ENCODE measurements around the gene TET3.
A peak's percentile ranks its signal among the peaks of the same experiment; 100 is the strongest.
"Not testable (repeated sequence)": the region's sequence is repeated elsewhere in the genome, so short reads cannot be mapped to it uniquely, and the experiment has no call there.

Gene TET3

GRCh38 chr2:73984203-73984921 lies at the start of gene TET3:
TET3 (plus strand) TSS chr2:73984910; CDS start chr2:73986404, 1,494 bp downstream.
- DNase-seq, result peak; percentile 73

GRCh38 chr2:73935641-73936040 lies 49.1 kb upstream of the TET3 start:
- no peak for DNase-seq

GRCh38 chr2:73937103-73937885 lies 47.4 kb upstream of the TET3 start:
- no peak for DNase-seq

DNA sequence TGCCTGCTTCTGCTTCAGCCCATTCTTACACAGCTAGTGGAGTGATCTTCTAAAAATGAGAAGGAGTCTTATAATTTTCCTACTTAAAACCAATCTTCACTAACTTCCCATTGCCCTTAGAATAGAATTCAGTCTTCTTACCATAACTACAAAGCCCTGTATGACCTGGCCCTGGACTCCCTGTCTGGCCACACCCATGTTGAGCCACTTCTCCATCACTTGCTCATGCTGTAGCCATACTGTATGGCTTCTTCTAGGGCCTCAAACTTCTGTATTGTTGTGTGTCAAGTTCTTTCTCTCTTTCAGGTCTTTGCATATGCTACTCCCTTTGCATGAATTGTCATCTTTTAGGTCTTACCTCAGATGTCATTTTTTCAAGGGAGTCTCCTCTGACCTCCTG lies 46.8 kb upstream of the TET3 start:
- no peak for DNase-seq

DNA sequence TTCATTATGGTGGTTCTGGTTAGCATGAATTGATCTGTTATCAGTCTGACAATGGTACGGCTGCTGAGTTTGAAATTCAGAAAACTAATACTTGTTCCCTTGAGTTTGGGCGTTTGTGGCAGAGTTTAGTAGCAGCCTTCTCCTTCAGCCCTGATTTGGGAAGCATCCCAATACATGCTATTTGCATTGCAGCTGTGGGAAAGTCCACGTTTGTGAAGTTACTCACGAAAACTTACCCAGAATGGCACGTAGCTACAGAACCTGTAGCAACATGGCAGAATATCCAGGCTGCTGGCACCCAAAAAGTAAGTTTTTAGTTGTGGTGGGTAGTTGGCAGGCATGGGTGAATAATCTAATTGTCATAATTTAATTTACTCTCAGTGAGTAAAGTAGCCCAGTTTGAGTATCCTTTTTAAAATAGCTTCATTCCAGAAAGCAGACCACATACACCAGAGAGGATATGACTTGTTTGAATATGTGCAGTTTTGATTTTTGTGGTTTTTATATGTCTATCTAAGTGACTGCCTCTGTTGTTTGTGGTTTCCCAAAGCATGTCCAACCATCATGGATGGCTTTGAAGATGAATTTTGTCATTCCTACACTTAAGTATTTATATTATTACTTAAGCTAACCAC lies 45.9 kb upstream of the TET3 start:
- no peak for DNase-seq

- no peak for DNase-seq
Measured at GRCh38 chr2:73939419-73939818, 45.3 kb upstream of the TET3 start.

- not testable (repeated sequence) for DNase-seq
Measured at GRCh38 chr2:73940066-73940465, 44.6 kb upstream of the TET3 start.

- no peak for DNase-seq
Measured at GRCh38 chr2:73942664-73943063, 42.0 kb upstream of the TET3 start.

DNA sequence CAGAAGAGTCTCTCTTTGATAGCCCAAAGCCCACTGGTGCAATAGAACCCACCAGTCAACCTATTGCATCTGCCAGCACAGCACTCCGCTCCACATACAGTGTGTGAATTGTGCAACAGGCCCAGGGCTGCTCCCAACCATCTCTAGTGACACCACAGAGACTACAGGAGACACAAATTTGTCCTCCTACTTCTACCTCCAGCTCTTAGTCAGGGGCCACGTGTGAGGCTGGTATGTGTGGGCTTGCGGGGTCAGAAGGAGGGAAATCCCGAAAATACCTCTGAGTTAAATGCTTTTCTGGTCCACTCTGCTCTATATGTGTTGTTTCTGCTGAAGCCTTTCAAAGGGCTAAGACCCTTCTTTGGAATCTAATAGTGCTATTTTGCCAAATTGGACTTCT lies 40.0 kb upstream of the TET3 start:
- peak; percentile 37 for DNase-seq

- no peak for DNase-seq
Measured at GRCh38 chr2:73946215-73946614, 38.5 kb upstream of the TET3 start.

DNA sequence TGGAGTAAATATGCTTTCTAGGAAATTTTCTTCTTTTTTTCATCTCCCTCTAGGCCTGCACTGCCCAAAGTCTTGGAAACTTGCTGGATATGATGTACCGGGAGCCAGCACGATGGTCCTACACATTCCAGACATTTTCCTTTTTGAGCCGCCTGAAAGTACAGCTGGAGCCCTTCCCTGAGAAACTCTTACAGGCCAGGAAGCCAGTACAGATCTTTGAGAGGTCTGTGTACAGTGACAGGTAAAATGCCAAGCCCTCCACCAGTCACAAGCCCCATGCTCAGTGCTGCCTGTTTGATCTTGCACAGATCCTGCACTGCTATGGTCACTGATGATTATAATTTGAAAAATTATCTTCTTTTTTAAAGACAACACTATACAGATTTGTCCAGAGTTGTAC lies 38.0 kb upstream of the TET3 start:
- no peak for DNase-seq

DNA sequence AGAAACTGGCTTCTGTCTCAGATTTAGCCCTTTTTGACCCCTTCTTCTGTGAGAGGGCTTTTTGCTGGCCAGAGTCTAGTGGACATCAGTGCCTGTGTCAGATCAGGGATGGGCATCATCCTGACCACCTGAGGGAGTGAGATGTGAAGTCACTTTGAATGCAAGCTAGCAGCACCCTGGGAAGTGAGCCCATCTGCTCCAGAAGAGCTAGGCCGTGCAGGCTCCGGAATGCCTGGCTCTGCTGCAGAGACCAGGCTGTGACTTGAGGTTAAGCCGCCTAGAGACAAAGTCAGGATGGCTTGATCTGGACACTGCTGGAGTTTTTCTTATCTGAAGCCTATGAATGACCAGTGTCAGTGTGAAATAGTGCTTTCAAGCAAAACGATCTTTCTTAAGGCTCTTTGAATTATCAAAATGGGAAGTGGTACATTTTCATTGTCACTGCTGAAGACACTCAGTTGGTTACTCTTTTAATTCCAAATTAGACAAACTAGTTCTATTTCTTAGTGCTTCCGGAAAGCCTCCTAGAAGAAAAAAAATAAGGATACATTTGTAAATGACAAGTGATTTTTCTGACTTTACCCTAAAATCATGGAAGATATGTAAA lies 37.2 kb upstream of the TET3 start:
- DNase-seq, result no peak

- no peak for DNase-seq
Measured at GRCh38 chr2:73949802-73950201, 34.9 kb upstream of the TET3 start.

DNA sequence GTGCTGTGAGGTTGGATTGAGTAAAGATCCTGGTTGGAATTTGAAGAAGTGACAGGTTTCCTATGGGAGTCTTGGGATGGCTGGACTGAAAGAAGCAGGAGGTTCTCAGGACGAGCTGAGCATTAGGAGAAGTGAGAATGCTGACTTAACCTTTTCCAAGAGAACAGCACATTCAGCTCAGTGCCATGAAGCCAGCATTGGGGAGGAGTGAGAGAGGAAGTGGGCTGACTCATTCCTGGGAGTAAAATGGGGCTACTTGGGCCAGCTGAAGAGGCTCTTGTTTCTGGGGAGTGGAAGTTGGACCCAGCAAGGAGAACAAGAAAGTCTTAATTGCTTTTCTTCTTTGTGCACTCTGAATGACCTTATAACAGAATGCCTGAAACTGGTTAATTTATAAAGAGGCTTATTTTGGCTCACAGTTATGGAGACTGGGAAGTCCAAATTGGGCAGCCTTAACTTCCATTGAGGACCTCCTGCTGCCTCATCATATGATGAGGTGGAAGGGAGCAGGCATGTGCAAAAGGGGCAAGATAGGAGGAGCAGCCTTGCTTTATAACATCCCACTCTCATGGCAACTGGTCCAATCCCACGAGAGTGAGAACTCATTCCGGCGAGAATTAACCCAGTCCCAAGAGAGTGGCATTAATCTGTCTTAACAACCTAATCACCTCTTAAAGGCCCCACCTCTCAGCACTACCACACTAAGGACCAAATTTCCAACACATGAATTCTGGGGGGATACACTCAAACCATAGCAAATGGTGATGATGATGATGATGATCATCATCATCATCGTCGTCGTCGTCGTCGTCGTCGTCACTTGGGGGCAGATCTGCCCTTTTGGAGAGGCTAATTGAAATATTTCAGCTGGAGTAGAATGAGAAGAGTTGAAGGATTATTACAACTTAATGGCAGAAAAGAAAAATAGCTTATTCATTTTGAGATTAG lies 31.9 kb upstream of the TET3 start:
- DNase-seq, result no peak

DNA sequence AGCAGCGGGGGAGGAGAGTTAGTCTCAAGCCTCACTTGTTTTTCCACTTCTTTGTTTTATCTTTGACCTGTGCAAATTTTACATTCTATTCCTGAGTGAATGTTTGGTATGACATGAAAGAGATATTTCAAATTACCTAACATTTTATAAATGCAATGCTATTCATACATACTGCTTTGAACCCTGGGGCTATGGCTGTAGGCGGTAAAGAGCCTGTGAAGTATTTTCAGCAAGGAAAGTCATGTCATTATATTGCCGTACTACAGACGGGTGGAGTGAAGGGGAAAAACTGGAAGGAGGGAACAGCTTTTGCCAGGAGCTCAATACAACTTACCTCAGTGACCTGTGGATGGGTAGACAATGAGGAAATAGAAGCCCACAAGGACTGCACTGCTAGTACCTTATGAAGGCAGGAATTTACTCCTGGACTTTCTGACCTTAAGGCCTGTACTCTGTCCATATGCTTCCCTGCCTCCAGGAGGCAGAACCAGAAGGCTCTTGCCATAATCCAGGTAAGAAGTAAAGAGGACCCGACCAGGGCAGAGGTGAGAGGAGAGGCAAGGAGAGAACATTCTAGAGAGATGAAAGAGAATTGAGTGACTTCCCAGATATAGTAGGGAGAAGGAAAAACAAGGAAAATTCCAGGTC lies 28.4 kb upstream of the TET3 start:
- DNase-seq, result no peak

DNA sequence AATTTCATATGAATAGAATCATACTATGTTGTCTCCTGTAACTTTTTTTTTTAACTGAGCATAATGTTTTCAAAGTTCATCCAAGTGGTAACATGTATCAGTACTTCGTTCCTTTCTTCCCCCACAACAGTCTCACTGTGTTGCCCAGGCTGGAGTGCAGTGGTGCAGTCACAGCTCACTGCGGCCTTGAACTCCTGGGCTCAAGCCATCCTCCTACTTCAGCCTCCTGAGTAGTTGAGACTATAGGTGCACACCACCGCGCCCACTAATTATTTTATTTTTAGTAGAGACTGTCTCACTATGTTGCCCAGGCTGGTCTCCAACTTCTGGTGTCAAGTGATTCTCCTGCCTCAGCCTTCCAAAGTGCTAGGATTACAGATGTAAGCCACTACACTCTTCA lies 23.4 kb upstream of the TET3 start:
- DNase-seq, result no peak

GRCh38 chr2:73961823-73962615 lies 22.7 kb upstream of the TET3 start:
- no peak for DNase-seq

DNA sequence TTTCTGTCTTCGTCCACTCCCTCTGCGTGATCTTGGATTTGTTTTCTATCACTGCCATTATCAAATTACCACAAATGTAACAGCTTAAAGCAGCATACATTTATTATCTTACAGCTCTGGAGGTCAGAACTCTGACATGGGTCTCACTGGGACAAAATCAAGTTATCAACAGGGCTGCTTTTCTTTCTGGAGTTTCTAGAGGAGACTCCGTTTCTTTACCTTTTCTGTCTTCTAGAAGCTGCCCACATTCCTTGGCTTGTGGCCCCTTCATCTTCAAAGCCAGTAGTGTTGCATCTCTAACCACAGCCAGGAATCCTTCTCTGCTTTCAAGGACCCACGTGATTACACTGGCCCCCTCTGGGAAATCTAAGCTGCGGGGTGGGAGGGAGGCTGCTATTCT lies 21.9 kb upstream of the TET3 start:
- DNase-seq, result no peak

DNA sequence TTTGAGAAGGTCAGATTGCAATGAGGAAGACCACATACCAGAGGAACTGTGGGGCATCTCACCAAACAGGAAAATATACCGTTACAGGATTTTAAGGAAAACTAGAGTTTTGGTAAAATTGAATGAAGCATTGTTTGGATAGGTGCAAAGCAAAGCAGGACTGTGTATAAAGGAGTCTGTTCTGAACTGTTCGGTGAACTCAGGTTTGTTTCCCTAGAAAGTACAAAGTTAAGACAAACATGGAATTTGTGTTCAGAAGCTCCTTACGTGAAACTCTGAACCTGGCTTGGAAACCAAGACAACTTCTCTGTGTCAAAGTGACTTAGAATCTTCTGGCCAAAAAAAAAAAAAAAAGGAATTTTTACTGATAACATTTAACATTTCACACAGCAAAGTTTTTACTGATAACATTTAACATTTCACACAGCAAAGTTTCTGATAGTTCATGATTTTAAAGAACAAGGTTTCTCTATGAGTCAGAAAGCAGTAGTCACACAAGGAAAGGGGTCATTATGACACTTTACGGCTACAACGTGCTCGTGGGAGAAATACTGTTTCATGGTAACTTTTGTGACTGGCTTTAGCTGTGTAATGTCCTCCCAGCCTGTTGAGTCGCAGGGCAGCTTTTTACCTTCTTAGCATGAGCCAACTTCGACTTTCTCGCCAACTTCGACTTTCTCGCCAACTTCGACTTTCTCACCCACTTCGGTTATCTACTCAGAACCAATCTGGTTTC lies 21.2 kb upstream of the TET3 start:
- peak; percentile 47 for DNase-seq

GRCh38 chr2:73964223-73964622 lies 20.5 kb upstream of the TET3 start:
- DNase-seq, result no peak
